ENCODE measurements around the gene CRIM1.

The CRIM1 gene

DNA sequence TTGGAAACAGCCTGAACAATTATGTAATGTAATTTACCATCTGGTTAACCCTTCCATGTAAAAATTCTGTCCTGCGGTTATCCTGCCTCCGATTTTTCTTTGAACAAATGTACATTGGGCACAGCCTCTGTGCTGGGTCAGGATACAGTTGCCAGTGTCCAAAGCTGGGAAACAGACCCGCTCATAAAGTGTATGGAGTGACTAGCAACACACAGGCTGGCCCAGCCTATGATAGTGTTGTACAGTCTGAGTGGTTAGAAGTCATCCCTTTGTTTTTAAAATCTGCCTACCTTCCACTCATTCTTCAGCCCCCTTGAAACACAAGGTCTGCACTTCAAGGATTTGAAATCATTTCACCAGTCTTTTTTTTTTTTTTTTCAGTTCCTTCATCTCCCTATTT is 192.3 kb downstream of the CRIM1 start:
- H3K4me3 Mint-ChIP-seq, result no peak overlapping the region
- peaks cover 64% of the 10 kb centered on the region for H3K36me3 Mint-ChIP-seq (ENCODE audit: low read depth)
- no peaks in the 10 kb centered on the region for H3K9me3 Mint-ChIP-seq
- no peaks in the 10 kb centered on the region for H3K27me3 Mint-ChIP-seq (ENCODE audit: low read depth, poor library complexity)
- H3K27ac Mint-ChIP-seq, result peak overlapping the region; percentile 97
- DNase-seq, result no peak
- H3K4me1 Mint-ChIP-seq, result peaks cover 40% of the 10 kb centered on the region
- TF ChIP-seq, protein P1, sequence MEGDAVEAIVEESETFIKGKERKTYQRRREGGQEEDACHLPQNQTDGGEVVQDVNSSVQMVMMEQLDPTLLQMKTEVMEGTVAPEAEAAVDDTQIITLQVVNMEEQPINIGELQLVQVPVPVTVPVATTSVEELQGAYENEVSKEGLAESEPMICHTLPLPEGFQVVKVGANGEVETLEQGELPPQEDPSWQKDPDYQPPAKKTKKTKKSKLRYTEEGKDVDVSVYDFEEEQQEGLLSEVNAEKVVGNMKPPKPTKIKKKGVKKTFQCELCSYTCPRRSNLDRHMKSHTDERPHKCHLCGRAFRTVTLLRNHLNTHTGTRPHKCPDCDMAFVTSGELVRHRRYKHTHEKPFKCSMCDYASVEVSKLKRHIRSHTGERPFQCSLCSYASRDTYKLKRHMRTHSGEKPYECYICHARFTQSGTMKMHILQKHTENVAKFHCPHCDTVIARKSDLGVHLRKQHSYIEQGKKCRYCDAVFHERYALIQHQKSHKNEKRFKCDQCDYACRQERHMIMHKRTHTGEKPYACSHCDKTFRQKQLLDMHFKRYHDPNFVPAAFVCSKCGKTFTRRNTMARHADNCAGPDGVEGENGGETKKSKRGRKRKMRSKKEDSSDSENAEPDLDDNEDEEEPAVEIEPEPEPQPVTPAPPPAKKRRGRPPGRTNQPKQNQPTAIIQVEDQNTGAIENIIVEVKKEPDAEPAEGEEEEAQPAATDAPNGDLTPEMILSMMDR (IDR thresholded peaks at IDR 0.05), result no peak

DNA sequence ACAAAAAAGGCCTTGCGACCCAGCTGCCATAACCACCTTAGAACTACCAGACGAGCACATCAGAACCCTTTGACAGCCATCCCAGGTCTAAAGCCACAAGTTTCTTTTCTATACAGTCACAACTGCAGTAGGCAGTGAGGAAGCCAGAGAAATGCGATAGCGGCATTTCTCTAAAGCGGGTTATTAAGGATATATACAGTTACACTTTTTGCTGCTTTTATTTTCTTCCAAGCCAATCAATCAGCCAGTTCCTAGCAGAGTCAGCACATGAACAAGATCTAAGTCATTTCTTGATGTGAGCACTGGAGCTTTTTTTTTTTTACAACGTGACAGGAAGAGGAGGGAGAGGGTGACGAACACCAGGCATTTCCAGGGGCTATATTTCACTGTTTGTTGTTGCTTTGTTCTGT is 193.6 kb downstream of the CRIM1 start:
- Mint-ChIP-seq H3K27ac (peak overlapping the region; percentile 97), H3K9me3 (no peaks in the 10 kb centered on the region), H3K36me3 (ENCODE audit: low read depth) (peaks cover 66% of the 10 kb centered on the region), H3K4me1 (peaks cover 51% of the 10 kb centered on the region), H3K27me3 (ENCODE audit: low read depth, poor library complexity) (no peaks in the 10 kb centered on the region), H3K4me3 (peak overlapping the region; percentile 58)
- DNase-seq, result no peak
- TF ChIP-seq, protein P1 (IDR thresholded peaks at IDR 0.05), result no peak

DNA sequence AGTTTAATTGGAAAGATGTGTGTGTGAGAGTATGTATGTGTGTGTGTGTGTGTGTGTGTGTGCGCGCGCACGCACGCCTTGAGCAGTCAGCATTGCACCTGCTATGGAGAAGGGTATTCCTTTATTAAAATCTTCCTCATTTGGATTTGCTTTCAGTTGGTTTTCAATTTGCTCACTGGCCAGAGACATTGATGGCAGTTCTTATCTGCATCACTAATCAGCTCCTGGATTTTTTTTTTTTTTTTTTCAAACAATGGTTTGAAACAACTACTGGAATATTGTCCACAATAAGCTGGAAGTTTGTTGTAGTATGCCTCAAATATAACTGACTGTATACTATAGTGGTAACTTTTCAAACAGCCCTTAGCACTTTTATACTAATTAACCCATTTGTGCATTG is 194.4 kb downstream of the CRIM1 start:
- Mint-ChIP-seq H3K9me3 (no peaks in the 10 kb centered on the region), H3K27ac (peak overlapping the region; percentile 62), H3K4me1 (peaks cover 56% of the 10 kb centered on the region), H3K27me3 (ENCODE audit: low read depth, poor library complexity) (no peaks in the 10 kb centered on the region), H3K36me3 (ENCODE audit: low read depth) (peaks cover 64% of the 10 kb centered on the region), H3K4me3 (peak overlapping the region; percentile 13)
- DNase-seq, result no peak
- TF ChIP-seq, protein P1 (IDR thresholded peaks at IDR 0.05), result no peak

DNA sequence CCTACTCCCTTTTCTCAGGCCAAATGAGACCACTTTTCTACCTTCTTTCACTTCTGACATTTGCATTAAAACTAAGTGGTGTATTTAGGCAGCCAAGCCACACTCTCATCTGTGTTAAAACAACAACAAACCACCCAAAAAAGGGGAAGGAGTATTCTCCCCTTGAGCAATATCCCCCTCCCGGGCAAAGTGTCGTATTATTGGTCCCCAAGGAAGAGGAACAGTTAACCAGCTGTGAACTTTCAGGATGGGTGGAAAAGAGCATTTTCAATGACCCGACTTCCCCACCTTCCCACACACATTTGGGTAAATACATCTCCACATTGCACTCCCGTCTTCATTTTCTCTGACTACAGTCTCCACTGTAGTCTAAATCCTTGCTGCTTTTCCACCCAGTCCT is 198.1 kb downstream of the CRIM1 start:
- H3K9me3 Mint-ChIP-seq, result no peaks in the 10 kb centered on the region
- TF ChIP-seq, protein P1 (IDR thresholded peaks at IDR 0.05), result no peak
- no peaks in the 10 kb centered on the region for H3K27me3 Mint-ChIP-seq (ENCODE audit: low read depth, poor library complexity)
- no peak overlapping the region for H3K4me3 Mint-ChIP-seq
- peaks cover 49% of the 10 kb centered on the region for H3K36me3 Mint-ChIP-seq (ENCODE audit: low read depth)
- no peak for DNase-seq
- H3K4me1 Mint-ChIP-seq, result peaks cover 36% of the 10 kb centered on the region
- peak overlapping the region; percentile 60 for H3K27ac Mint-ChIP-seq

DNA sequence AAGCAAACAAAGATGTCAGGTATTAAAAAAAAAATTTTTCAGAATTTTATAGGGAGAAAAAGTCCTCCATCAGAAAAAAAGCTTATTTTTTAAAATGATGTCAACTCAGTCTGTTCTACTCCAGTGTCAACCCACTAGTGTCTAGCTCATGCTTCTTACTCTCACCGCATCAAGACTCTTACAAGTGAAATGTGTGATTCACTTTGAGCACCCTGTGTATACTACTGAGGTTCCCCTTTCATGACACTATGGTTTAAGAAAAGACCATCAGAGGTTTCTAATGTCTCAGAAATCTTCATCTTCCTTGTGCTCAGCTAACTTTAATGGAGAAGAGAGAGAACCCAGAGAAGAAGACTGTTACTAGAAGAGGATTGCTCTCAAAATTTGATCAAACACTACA is 199.0 kb downstream of the CRIM1 start:
- H3K27me3 Mint-ChIP-seq (ENCODE audit: low read depth, poor library complexity), result no peaks in the 10 kb centered on the region
- no peaks in the 10 kb centered on the region for H3K9me3 Mint-ChIP-seq
- no peak overlapping the region for H3K27ac Mint-ChIP-seq
- H3K36me3 Mint-ChIP-seq (ENCODE audit: low read depth), result peaks cover 51% of the 10 kb centered on the region
- DNase-seq, result no peak
- H3K4me3 Mint-ChIP-seq, result no peak overlapping the region
- TF ChIP-seq, protein P1 (IDR thresholded peaks at IDR 0.05), result no peak
- H3K4me1 Mint-ChIP-seq, result peaks cover 31% of the 10 kb centered on the region

DNA sequence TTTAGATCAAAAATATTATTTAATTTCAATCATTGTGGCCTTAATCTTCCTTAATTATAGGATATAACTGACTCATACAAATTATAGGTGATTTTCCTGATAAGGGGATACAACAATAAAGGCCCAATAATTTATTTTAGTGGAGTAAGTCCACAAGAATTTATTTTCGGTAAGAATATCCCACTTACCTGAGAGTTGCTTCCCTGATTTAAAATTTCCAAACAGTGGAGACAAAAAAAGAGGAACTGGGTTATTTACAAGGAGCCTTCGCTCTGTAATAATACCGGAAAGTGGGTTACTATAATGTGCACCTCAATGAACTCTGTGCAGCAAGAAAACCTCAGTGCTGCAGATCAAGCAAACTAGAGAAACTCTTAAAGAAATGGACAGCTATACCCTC is 200.2 kb downstream of the CRIM1 start:
- Mint-ChIP-seq H3K4me1 (peaks cover 34% of the 10 kb centered on the region), H3K27ac (peak overlapping the region; percentile 49), H3K4me3 (no peak overlapping the region), H3K27me3 (ENCODE audit: low read depth, poor library complexity) (no peaks in the 10 kb centered on the region), H3K9me3 (no peaks in the 10 kb centered on the region), H3K36me3 (ENCODE audit: low read depth) (peaks cover 49% of the 10 kb centered on the region)
- no peak for DNase-seq
- TF ChIP-seq, protein P1 (IDR thresholded peaks at IDR 0.05), result no peak
